CD14-positive monocyte (primary cell): ENCODE data around the gene LRRC59. TPM values are rescaled to one million over a fixed set of nuclear protein-coding genes. Genes with fewer than 3 reads are reported as not detected.

Experiments
- DNase-seq, 3 donors: peaks; one replicate each; pipeline ENCODE4 v3.0.0-alpha.2; 2011 to 2022
- H2AFZ ChIP-seq: 2 replicates; pipeline ENCODE4 v1.6.0; 2012; ENCODE audit warnings: mild to moderate bottlenecking, low read depth, low read length, inconsistent platforms; ENCODE audit not compliant: insufficient read depth, poor library complexity, severe bottlenecking
- H3K27ac ChIP-seq, 2 donors: 1 replicate in 1 of 2; 2 replicates in 1 of 2; pipeline ENCODE4 v1.5.1; 2012 to 2013; ENCODE audit warnings: low read length in 2 of 2, control low read depth in 1 of 2, inconsistent platforms in 1 of 2, low read depth in 1 of 2, mild to moderate bottlenecking in 1 of 2
- H3K27me3 ChIP-seq, 2 donors: one replicate each; pipeline versions ENCODE4 v1.6.0 to v1.6.1; 2011 to 2013; ENCODE audit warnings: low read length in 2 of 2; ENCODE audit not compliant: control insufficient read depth in 2 of 2, insufficient read depth in 2 of 2
- H3K36me3 ChIP-seq, 2 donors: replicated peaks in 1 of 2; 1 replicate in 1 of 2; 2 replicates in 1 of 2; pipeline versions ENCODE4 v1.5.1 to v1.6.1; 2012 to 2013; ENCODE audit warnings: low read length in 2 of 2, control low read depth in 1 of 2, inconsistent platforms in 1 of 2, mild to moderate bottlenecking in 1 of 2; ENCODE audit not compliant: insufficient read depth in 2 of 2, control insufficient read depth in 1 of 2
- H3K4me1 ChIP-seq, 2 donors: 1 replicate in 1 of 2; 2 replicates in 1 of 2; pipeline versions ENCODE4 v1.5.1 to v1.6.1; 2012 to 2013; ENCODE audit warnings: low read length in 2 of 2, control low read depth in 1 of 2, inconsistent platforms in 1 of 2, mild to moderate bottlenecking in 1 of 2, moderate library complexity in 1 of 2; ENCODE audit not compliant: insufficient read depth in 2 of 2, control insufficient read depth in 1 of 2
- H3K4me2 ChIP-seq: replicated peaks from 2 replicates; pipeline ENCODE3; 2012; ENCODE audit warnings: low read length, moderate library complexity, mild to moderate bottlenecking; ENCODE audit not compliant: poor library complexity, severe bottlenecking; ENCODE audit errors: extremely low read depth
- H3K4me3 ChIP-seq, 3 experiments: fragments of 200-600 bp in 1 of 3; sonication (generic) in 1 of 3; replicated peaks in 1 of 3; 1 replicate in 2 of 3; 2 replicates in 1 of 3; pipeline ENCODE4 v1.5.1; 2011 to 2013; ENCODE audit warnings: low read length in 3 of 3, mild to moderate bottlenecking in 3 of 3, control low read depth in 2 of 3, low read depth in 2 of 3, inconsistent platforms in 1 of 3, moderate library complexity in 1 of 3
- H3K79me2 ChIP-seq: 2 replicates; pipeline ENCODE4 v1.6.0; 2012; ENCODE audit warnings: mild to moderate bottlenecking, control low read depth, inconsistent platforms, low read length, moderate library complexity; ENCODE audit not compliant: insufficient read depth
- H3K9ac ChIP-seq: 2 replicates; pipeline ENCODE4 v1.6.0; 2017; ENCODE audit warnings: low read length, mild to moderate bottlenecking; ENCODE audit not compliant: insufficient read depth, poor library complexity, severe bottlenecking
- H3K9me3 ChIP-seq, 2 donors: replicated peaks in 1 of 2; 1 replicate in 1 of 2; 2 replicates in 1 of 2; pipeline versions ENCODE4 v1.5.1 to v1.6.1; 2012 to 2013; ENCODE audit warnings: low read length in 2 of 2, control low read depth in 1 of 2; ENCODE audit not compliant: control insufficient read depth in 1 of 2, insufficient read depth in 1 of 2
- H4K20me1 ChIP-seq: 2 replicates; pipeline ENCODE4 v1.6.0; 2012; ENCODE audit warnings: mild to moderate bottlenecking, low read length, control low read depth, moderate library complexity; ENCODE audit not compliant: insufficient read depth
- H3K27ac Mint-ChIP-seq, 7 donors: one replicate each; pipeline ENCODE4 v1.8.0; 2020; ENCODE audit warnings: mild to moderate bottlenecking in 7 of 7, mixed read lengths in 7 of 7, moderate library complexity in 6 of 7, inconsistent platforms in 2 of 7
- H3K27me3 Mint-ChIP-seq, 3 donors: one replicate each; pipeline ENCODE4 v1.8.0; 2021 to 2022; ENCODE audit warnings: low read depth in 3 of 3, mild to moderate bottlenecking in 3 of 3, mixed read lengths in 3 of 3, moderate library complexity in 3 of 3, inconsistent platforms in 1 of 3
- H3K36me3 Mint-ChIP-seq, 2 donors: one replicate each; pipeline ENCODE4 v1.8.0; 2020; ENCODE audit warnings: mixed read lengths in 2 of 2, inconsistent platforms in 1 of 2, mild to moderate bottlenecking in 1 of 2
- H3K4me1 Mint-ChIP-seq: one replicate; pipeline ENCODE4 v1.8.0; 2020; ENCODE audit warnings: mild to moderate bottlenecking, mixed read lengths
- H3K4me3 Mint-ChIP-seq, 2 donors: one replicate each; pipeline ENCODE4 v1.8.0; 2020; ENCODE audit warnings: mild to moderate bottlenecking in 2 of 2, mixed read lengths in 2 of 2, moderate library complexity in 1 of 2
- H3K9me3 Mint-ChIP-seq, 7 donors: one replicate each; pipeline ENCODE4 v1.8.0; 2020 to 2022; ENCODE audit warnings: mixed read lengths in 7 of 7, mild to moderate bottlenecking in 6 of 7, moderate library complexity in 6 of 7, inconsistent platforms in 2 of 7
- CTCF ChIP-seq: fragments of 200-600 bp; IDR thresholded peaks from one replicate; pipeline ENCODE4 v1.8.0; 2022; ENCODE audit warnings: antibody characterized with exemption, mild to moderate bottlenecking
- WGBS: methylation state at CpG from one replicate; pipeline ENCODE4 v1.1.5; 2013; ENCODE audit warnings: missing lambda C conversion rate; ENCODE audit not compliant: insufficient coverage; 5-methylcytosine and 5-hydroxymethylcytosine counted together
- intact Hi-C, 2 donors: fragments of 100-400 bp; cut with micrococcal nuclease; formaldehyde crosslinking; loops; one replicate each; pipeline versions ENCODE4 v1.15.0 to v1.15.1; 2023
- polyA plus RNA-seq, 3 donors: library from polyadenylated mRNA; depleted of rRNA in 1 of 3; unstranded in 2 of 3; stranded (reverse) in 1 of 3; fragments of 300-500 nt in 2 of 3; fragments of >200 nt in 1 of 3; fragmentation: Illumina TruSeq in 2 of 3; gene quantifications; 1 replicate in 2 of 3; 2 replicates in 1 of 3; pipeline ENCODE4 v1.2.3, GENCODE V29; 2012 to 2021

The LRRC59 gene
- polyA plus RNA-seq, 3 donors = 36.6 to 48.9 (median 45.7) TPM

GRCh38 chr17:50414808-50415207 is 17.5 kb upstream of the LRRC59 start:
- H3K27me3 Mint-ChIP-seq = peaks cover 0 to 6% (median 1%) of the 10 kb centered on the region in 3 donors
- H3K27ac ChIP-seq = no peak overlapping the region
- peaks cover 0 to 9% (median 5%) of the 10 kb centered on the region in 7 donors for H3K9me3 Mint-ChIP-seq
- H3K9ac ChIP-seq = no peak overlapping the region
- DNase-seq = no peak
- H2AFZ ChIP-seq = no peak overlapping the region
- no peaks in the 10 kb centered on the region for H3K36me3 Mint-ChIP-seq
- no peaks in the 10 kb centered on the region for H3K9me3 ChIP-seq
- no peaks in the 10 kb centered on the region for H3K27me3 ChIP-seq
- no peaks in the 10 kb centered on the region for H4K20me1 ChIP-seq
- no peaks in the 10 kb centered on the region for H3K79me2 ChIP-seq
- no peak overlapping the region for H3K4me3 ChIP-seq
- H3K36me3 ChIP-seq = no peaks in the 10 kb centered on the region
- H3K4me3 Mint-ChIP-seq = no peak overlapping the region
- no peak overlapping the region for H3K27ac Mint-ChIP-seq
- intact Hi-C loops = no loop called here
- H3K4me2 ChIP-seq = no peak overlapping the region
- no peak for TF ChIP-seq CTCF
- WGBS = 100% methylated on average over 2 of the region's 3 CpGs
- no peaks in the 10 kb centered on the region for H3K4me1 ChIP-seq
- peaks cover 6% of the 10 kb centered on the region for H3K4me1 Mint-ChIP-seq

- Mint-ChIP-seq H3K36me3 (no peaks in the 10 kb centered on the region), H3K4me3 (no peak overlapping the region), H3K27me3 (peaks cover 0 to 6% (median 1%) of the 10 kb centered on the region in 3 donors), H3K27ac (no peak overlapping the region), H3K4me1 (peaks cover 6% of the 10 kb centered on the region), H3K9me3 (peaks cover 0 to 5% (median 4%) of the 10 kb centered on the region in 7 donors)
- Histone ChIP-seq H2AFZ (no peak overlapping the region), H3K4me2 (no peak overlapping the region), H3K36me3 (no peaks in the 10 kb centered on the region), H3K4me3 (no peak overlapping the region), H3K9me3 (no peaks in the 10 kb centered on the region), H4K20me1 (no peaks in the 10 kb centered on the region), H3K79me2 (no peaks in the 10 kb centered on the region), H3K4me1 (no peaks in the 10 kb centered on the region), H3K9ac (no peak overlapping the region), H3K27me3 (no peaks in the 10 kb centered on the region), H3K27ac (no peak overlapping the region)
- no CpG with 5 or more reads among the region's 4 CpGs for WGBS
- TF ChIP-seq CTCF = no peak
- no peak for DNase-seq
- intact Hi-C loops = no loop called here
These were observed 14.9 kb upstream of the LRRC59 start for GRCh38 chr17:50412188-50412732.
